ENCODE measurements around the gene NRAS.

NRAS gene

DNA sequence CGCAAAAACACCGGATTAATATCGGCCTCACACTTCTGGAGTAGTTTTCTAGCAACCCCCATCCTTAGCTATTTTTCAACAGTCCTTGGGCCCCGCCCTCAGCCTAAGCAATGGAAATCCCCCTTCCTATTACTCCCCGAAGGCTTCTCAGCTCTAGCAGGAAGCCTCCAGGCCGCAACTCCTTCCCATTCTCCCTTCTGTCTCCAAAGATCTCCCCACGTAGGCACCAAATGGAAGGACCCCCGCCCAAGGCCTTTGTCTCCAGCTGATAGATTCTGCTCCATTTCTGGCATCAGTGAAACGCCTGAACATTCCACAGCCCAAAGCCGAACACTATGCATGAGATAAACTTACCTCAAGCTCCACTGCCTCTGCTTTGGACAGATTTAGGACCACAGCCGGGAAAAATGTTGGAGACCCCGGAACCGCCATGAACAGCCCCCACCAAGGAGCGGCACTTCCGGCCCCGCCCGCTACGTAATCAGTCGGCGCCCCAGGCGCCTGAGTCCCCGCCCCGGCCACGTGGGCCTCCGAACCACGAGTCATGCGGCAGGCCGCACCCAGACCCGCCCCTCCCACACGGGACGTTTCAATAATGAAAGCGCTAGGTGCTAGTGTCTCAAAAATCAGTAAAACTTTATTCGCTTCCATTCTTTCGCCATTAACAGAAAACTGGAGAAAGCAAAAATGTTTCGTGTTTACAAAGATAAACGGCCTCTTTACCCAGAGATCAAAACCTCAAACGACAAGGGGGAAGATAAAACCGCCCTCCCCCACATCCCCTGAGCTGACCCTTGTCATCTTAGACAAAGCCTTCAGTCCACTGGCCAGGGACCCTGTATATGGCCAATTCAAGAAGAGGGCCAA is at the start of gene NRAS:
TSS of gene NRAS (minus strand) at position 468 of the 867 bp plus-strand sequence. CDS start 611 bp downstream, outside the sequence.
- peak; percentile 94 to 96 for DNase-seq

- no peak for DNase-seq
These were observed 48.1 kb upstream of the NRAS start for GRCh38 chr1:114764689-114765088.

DNA sequence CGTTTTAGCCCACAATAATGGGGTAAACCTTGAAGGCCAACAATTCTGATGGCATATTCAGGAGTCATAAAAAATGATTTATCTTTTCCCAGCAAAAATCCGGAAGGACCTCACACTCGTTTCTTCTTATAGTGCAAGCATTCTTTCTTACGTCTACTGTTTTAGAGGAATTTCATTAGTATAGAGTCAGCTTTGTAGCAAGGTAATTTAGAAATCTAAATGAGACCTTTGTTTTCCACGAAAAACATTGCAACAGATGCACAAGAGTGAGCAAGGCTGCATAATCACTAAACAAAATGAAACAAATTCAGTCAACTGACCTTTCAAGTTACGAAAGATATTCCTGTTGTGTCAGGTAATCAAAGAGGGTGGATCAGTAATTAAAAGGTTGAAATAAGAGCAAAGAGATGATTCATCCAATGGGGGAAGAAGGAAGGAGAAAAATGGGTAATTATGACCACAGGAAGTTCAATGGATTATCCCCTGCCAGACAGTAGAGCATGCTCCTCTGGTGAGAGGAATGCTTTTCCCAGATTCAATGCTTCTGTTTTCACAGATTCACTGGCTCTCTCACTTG is 41.8 kb upstream of the NRAS start:
- DNase-seq: no peak

GRCh38 chr1:114757455-114758255 is 41.1 kb upstream of the NRAS start, which contains the start of gene CSDE1:
Gene CSDE1, minus strand, starts transcription at chr1:114757984. Its CDS starts 18,094 bp downstream, at chr1:114739890.
- DNase-seq: peak; percentile 91 to 96

- DNase-seq: no peak
These were observed 40.4 kb upstream of the NRAS start for GRCh38 chr1:114756949-114757454.

GRCh38 chr1:114756009-114756892 is 39.7 kb upstream of the NRAS start:
- DNase-seq: no peak

DNA sequence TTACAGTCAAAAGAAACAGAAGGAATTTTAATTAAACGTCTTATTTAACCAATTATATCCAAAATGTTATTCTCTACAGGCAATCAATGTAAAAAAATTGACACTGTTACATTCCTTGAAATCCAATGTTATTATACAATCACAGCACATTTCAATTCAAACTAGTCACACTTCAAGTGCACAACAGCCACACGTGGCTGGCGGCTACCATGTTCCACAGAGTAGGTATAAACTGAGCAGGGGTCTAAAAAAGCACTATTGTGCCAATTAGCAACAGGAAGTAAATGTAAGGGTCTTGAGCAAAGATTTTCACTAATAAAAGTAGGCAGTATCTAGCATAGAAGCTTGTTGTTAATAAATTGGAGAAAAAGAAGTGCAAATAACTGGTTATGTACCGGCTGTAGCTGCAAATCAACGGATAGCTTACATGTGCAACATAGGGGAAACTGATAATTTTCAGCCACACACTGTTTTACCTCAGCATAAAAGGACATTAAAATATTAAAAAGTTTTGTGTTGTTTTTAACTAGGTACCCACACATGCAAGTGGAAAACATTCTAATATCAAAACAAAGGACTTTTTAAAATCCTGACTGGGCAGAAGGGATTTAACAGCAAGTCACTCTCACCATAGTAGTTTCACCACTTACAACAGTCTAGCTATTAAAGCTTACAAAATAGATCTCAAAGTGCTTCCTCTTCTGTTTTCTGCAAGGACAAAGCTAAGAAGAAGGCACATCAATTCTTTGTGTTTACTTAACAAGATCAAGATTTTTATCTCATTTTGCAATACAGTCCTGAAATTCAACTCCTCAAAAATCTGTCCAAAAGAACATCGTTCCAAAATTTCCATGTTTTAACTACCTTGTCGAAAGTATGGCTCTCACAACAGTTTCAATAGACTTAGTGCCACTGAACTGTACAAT is 38.7 kb upstream of the NRAS start:
- DNase-seq: no peak

DNA sequence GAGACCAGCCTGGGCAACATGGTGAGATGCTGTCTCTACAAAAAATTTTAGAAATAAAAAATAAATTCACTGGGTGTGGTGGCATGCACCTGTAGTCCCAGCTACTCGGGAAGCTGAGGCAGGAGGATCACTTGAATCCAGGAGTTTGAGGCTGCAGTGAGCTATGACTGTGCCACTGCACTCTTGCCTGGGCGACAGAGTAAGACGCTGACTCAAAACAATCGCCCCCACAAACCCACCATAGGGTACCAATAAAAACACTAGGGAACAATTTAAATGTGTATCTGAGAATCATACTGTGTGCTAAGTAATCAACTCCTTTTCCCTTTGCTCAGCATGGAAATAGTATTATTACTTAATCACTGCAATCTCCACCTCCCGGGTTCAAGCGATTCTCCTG is 37.1 kb upstream of the NRAS start:
- DNase-seq: peak in 1 of 2 experiments; percentile 30

DNA sequence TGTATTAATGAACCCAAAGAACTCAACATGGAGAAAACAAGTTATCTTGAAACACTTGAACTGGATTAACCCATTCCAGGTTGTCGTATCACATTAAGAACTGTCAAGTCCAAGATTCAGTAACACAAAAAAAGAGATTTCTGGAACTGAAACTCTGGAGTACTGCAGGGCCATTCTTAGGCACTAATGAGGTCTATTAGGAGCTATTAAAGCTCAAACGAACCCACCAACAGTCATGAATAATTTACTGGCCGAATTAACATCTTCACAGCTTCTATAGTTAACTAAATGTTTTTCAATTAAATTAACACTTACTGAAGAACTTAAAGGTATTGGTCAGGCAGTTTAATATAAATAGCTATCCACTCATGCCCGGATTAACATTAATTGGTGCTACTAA is 36.6 kb upstream of the NRAS start:
- no peak for DNase-seq

- no peak for DNase-seq
These were observed 34.2 kb upstream of the NRAS start for GRCh38 chr1:114750780-114751179.

GRCh38 chr1:114749835-114750234 is 33.3 kb upstream of the NRAS start:
- no peak for DNase-seq

GRCh38 chr1:114746450-114747121 is 30.0 kb upstream of the NRAS start:
- no peak for DNase-seq

- no peak for DNase-seq
These were observed 28.7 kb upstream of the NRAS start for GRCh38 chr1:114745291-114745690.

GRCh38 chr1:114741963-114742746 is 25.6 kb upstream of the NRAS start:
- no peak for DNase-seq

- no peak for DNase-seq
These were observed 23.8 kb upstream of the NRAS start for GRCh38 chr1:114740331-114740730.

GRCh38 chr1:114737314-114737849 is 20.8 kb upstream of the NRAS start:
- no peak for DNase-seq

DNA sequence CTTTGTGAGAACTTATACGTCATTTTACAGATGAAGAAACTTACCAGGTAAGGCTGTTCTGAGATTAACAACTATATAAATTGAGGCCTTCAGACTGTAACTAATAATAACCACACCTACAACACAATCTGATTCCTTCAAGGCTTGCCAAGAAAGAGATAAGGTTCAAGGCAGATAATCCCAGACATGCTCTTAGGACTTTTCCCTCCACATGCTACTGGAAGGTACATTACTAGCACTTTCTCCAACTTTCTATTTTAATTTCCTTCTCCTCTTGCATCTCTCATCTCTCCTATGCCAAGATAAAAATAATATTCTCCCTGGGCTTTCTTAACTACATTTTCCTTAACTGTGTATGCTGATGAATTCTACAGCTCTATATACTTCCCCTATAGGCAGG is 18.9 kb upstream of the NRAS start:
- DNase-seq: no peak

GRCh38 chr1:114729782-114730181 is 13.2 kb upstream of the NRAS start:
- DNase-seq: no peak

DNA sequence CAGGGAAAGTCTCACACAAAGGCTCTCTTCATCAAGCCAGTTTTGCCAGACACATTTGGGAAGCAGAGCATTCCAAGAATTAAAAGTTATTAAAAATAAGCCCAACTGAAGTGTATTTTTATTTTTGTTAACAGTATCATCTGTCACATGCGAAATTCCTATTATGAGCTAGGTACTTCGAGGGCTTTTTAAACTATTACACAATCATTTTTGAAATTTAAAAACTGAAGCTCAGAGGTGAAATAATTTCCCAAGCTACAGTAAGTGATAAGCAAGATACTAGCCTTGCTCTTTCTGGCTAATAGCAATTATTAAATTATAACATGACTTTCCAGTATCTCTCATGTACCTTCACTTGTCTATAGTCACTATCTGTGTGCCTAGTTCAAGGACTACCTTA is 12.0 kb upstream of the NRAS start:
- no peak for DNase-seq
